Activated CD4-positive, alpha-beta T cell treated with anti-CD3 and anti-CD28 coated beads, Interleukin-2, Interleukin-4, amounts not matched to agents 100 ng/mL and 50 ng/mL, durations not matched to agents 16 hours and 8 hours (primary cell): ENCODE results near the gene C21orf58.

Source experiments
- DNase-seq: peaks from one replicate; pipeline ENCODE4 v3.0.0-alpha.2; 2020; ENCODE audit warnings: low spot score

C21orf58 gene

DNA sequence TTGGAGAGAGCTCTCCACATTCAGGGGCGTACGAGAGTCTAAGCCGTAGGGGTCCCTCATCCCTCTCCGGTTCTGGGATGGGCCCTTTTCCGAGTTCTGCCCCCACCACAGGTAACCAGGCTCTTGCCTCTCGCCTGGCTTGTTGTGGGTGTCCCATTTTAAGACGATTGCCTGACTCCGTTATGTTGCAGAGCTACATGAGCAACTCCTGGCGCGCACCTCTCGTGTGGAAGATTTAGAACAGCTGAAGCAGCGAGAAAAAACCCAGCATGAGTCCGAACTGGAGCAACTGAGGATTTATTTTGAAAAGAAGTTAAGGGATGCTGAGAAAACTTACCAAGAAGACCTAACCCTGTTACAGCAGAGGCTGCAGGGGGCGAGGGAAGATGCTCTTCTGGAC lies 29.2 kb upstream of the C21orf58 start:
- no peak for DNase-seq

- DNase-seq = no peak
Observed at GRCh38 chr21:46352164-46352515, 28.5 kb upstream of the C21orf58 start.

DNA sequence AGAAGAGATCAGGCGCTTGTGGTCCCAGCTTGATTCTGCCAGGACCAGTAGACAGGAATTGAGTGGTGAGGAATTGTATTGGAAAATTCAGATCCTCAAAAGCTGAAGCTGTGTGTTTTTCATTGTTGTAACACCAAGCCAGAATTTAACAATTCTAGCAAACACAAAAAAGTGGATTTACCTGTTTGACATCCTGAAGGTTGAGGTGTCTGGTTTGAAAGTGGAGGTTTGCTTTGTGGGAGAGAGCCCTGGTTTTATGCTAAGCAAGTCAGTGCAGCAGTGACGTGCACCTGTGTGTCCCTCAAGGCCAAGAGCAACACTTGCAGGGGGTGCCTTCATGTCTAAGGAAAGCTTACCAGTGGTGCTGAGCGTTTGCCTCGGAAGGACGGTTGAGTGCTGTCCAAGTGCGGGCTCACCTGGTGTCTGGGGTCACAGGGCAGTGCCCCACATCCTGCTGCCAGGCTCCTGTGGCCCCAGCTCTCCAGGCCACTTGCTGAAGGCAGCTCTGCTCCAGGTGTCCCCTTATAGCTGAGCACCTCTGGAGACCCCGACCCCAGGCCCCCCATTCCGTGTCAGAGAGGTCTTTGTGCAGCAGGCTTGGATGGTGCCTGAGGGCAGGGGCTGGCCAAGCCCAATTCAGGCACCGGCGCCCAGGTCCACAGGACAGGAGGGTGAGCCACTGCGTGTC lies 27.9 kb upstream of the C21orf58 start:
- DNase-seq = no peak

DNA sequence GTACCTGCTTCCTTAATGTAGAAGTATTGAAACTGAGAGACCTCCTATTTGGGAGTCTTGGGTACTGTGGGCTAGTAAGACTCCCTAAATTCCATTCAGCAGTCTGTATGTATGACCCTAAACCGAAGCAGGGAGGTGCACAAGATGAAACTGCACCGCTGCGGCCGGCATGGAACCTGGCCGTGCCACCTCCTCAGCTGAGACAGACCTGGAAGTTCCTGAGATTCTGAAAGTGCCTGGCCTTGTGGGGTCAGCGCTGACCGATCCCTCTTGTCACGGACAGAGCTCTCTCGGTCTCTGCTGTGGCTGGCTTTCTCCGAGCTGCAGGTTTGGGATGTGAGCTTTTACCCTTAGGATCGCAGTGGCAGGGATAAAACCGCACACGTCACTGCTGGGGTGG lies 27.3 kb upstream of the C21orf58 start:
- no peak for DNase-seq

GRCh38 chr21:46350571-46350970 lies 26.9 kb upstream of the C21orf58 start:
- no peak for DNase-seq

- DNase-seq = no peak
Observed at GRCh38 chr21:46349134-46349760, 25.6 kb upstream of the C21orf58 start.

DNA sequence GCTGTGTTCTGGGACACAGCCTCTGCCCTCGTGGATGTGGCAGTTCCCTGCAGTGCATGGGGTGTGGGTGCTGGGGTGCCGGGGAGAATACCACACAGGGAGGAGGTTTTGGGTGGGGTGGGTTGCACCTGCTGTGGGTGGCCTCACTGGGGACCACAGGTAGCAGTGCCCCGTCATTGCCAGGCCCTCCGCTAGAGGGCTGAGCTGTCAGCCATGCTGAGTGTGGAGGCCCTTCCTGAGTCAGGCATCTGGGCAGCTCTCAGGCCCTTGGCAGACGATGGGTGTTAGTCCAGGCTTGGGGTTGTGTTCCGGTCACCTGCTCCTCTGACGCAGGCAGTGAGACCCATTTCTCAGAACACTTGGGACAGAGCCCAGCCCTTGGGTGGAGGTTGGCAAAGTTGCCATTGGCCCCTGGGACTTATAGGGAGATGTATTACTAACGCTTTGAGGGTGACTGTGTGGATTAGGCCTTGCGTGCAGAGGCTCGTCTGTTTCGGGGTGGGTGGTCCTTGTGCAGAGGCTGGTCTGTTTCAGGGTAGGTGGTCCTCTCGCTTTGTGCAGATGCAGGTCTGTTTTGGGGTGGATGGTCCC lies 24.2 kb upstream of the C21orf58 start:
- no peak for DNase-seq

DNA sequence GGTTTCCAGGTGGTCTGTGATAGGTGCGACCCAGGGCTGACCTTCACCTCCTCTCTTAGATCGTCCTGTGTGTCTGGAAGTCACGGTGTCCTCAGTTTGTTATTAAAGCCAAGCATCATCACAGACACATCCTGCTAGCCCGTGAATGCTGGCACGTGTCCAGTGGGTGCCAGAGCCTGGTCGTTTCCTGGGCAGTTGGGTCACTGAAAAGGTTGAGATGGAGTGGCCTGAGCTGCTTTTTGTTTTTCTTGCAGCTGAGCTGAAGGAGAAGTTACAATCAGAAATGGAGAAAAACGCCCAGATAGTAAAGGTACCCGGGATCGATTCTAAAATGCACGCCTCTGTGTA lies 23.5 kb upstream of the C21orf58 start:
- no peak for DNase-seq

DNA sequence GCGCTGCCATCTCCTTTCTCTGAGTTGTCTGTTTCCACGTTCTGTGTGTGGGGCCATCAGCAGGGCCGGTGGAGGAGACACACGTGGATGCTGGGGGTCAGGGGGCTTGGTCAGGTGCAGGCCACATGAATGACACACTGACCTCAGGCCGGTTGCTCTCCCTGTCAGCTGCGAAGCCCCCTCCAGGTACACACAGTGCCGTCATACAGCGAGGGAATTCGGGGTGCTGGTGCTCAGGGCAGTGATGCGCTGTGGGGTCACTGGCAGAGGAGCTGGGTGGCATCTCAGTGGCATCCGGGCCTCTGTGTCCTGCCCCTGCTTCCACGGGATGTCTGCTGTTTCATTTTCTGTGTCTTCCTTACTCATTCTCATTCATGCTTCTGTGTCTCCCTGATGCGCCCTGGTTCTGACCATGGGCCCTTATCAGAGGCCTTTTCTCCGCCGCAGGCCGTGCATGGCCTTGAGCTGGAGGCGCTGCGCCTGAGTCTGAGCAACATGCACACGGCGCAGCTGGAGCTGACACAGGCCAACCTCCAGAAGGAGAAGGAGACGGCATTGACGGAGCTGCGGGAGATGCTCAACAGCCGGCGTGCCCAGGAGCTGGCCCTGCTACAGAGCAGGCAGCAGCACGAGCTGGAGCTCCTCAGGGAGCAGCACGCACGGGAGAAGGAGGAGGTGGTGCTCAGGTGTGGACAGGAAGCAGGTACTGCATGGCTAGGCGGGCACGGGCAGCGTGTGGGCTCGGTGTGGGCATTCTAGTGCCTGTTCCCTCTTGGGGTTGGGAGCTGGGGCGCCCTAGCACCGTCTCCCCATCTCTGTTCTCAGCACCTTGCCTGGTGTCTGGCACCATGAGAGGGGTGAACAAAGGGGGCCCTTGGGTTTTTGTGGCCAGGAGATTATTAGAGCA lies 22.9 kb upstream of the C21orf58 start:
- DNase-seq = no peak

- no peak for DNase-seq
Observed at GRCh38 chr21:46345861-46346260, 22.2 kb upstream of the C21orf58 start.

DNA sequence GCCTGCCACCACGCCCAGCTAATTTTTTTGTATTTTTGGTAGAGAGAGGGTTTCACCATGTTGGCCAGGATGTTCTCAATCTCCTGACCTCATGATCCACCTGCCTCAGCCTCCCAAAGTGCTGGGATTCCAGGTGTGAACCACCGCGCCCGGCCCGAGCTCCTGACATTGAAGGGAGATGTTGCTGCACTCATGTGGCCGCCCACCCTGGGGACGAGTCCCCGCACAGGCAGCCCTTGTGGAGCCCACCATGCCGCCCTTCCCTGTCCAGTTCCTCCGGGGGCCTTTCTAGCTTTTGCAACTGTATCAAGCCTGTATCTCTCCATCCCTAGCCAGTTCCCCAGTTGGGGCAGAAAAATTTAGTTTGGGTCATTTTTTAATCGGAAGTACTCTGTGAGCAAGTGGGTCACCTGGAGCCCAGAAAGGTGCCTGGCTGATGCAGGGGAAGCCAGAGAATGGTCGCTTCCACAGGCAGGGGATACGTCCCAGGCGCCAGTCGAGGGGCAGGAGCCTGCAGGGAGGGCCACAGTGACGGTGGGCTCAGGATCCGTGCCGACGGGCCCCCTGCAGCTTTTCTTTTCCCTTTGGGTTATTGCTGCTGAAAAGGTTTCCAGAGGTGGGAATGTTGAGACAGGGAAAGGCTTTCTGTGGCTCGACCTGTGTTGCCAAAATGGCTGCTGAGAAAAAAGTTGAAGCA lies 20.7 kb upstream of the C21orf58 start:
- no peak for DNase-seq

- no peak for DNase-seq
Observed at GRCh38 chr21:46340998-46341397, 17.3 kb upstream of the C21orf58 start.

- no peak for DNase-seq
Observed at GRCh38 chr21:46336603-46337002, 12.9 kb upstream of the C21orf58 start.

DNA sequence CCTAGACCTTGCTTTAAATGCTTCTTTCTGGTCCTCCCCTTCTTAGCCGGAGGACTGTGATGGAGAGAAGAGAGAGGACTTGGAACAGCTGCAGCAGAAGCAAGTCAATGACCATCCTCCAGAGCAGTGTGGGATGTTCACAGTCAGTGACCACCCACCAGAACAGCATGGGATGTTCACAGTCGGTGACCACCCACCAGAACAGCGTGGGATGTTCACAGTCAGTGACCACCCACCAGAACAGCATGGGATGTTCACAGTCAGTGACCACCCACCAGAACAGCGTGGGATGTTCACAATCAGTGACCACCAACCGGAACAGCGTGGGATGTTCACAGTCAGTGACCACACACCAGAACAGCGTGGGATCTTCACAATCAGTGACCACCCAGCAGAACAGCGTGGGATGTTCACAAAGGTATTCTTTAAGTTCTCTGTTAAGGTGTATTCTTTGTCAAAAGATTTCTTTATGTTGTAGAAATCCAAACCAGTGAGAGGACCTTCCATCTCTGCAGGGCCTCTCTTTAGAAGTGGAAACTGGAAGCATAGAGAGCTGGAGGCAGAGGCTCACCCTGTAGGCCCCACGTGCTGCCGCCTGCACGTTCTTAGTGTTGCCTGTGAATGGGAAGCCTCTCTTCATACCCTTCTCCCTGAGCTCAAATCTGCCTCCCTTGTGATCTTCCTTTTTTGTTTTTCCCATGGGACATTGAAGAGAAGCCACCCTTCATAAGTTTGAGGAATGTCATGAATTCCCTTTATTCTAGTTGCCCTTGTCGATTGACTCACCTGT lies 10.9 kb upstream of the C21orf58 start:
- DNase-seq = no peak

GRCh38 chr21:46329796-46330195 lies 6.1 kb upstream of the C21orf58 start:
- DNase-seq = no peak

DNA sequence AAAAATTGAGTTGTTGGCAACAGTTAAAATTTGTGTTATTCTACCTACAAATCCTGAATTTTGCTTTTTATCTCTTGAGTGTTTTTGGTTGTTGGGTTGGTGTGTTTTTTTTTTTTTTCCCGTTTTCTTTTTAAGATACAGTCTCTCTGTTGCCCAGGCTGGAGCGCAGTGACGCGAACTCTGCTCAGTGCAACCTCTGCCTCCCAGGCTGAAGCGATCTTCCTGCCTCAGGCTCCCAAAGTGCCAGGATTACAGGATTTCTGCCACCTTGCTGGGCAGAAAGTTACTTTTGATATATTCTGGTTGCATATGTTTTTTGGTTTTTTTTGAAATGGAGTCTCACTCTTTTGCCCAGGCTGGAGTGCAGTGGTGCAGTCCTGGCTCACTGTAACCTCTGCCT lies 4.5 kb upstream of the C21orf58 start:
- DNase-seq = no peak

DNA sequence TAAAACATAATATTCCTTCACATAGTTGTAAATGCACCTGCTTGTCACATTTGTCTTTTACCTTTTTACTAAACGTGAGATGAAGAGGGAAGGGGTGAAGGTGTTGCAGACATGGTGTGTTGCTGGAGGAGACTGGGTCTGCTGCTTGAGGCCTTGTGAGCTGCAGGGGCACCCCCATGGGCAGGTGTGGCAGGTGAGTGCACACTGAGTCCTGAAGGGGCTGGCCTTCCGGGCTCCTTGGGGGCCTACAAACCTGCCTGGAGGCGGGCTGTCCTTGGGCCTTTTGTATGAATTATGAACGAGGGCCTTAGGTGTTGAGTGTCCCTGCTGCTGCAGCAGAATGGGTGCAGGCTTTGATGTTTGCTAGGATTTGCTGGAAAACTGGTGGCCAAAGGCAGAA lies 4.0 kb upstream of the C21orf58 start:
- DNase-seq = no peak

DNA sequence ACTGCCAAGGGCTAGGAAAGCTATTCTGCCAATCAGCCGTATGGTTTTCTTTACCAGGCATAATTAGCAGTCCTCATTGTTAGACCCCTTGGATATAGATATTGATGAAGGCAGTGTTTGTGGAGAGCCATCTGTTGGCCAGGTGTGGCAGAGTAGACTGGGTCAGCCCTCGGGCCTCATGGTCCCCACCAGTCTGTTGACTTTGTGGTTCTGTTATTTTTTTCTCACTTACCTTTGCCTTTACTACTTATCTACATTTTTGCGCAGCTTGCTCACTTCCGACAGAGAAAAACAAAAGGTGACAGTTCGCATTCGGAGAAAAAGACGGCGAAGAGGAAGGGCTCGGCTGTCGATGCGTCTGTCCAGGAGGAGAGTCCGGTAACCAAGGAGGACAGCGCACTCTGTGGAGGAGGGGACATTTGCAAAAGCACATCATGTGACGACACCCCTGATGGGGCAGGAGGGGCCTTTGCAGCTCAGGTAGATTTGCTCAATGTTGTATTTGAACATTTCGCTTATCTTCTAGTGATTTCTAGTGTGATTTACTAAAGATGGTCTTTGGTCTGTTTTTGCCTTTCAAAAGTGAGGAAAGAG lies 2.5 kb upstream of the C21orf58 start:
- no peak for DNase-seq

DNA sequence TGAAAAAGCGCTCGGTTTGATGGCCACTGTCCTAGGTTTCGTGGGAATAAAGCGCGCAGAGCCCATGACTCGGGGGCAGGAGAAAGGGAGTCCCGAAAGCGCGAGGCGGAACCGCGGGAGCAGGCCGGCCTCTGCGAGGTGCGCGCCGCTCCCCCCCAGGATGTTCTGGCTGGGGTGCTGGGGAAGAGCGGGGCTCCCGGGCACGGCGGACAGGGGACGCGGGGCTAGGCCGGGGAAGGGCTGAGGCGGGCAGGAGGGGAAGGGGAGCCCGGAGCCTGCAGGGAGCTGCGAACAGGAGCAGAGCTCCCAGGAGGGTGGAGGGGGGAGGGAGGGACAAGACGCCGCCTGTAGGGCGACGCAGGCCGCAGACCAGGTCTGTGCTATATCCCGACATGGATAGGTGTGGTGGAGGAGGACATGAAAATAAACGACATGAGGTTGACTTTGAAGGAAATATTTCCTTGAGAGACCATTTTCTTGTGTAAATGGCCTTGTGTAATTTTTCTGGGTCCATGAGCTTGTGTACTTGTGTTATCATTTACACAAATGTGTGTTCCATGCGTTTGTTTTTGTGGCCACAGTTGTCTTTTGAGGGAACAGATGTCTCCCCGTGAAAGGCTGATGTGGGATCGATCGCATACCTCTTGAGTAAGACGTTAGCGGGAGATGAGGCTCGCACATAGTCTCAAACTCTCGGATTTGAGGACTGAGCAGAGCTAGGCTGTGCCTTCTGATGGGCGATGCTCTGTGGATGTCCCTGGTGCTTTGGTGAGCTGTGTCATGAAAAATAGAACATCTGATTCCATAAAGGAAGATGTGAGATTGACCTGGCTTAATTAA lies 1.6 kb upstream of the C21orf58 start:
- peak; percentile 48 for DNase-seq
